Activated CD4-positive, alpha-beta T cell treated with anti-CD3 and anti-CD28 coated beads, Interleukin-2, amount 50 U/mL, for 24 hours (primary cell): Measurements from ENCODE around the gene FNDC3B.
"Not testable (repeated sequence)": the region's sequence is repeated elsewhere in the genome, so short reads cannot be mapped to it uniquely, and the experiment has no call there.

Source experiments
- DNase-seq, 2 donors: peaks; one replicate each; pipeline ENCODE4 v3.0.0-alpha.2; 2020; ENCODE audit warnings: low read depth in 1 of 2, low spot score in 1 of 2

FNDC3B gene

GRCh38 chr3:172229462-172229861 lies 190.1 kb downstream of the FNDC3B start:
- DNase-seq: no peak

- no peak for DNase-seq
Observed at GRCh38 chr3:172231318-172231901, 192.0 kb downstream of the FNDC3B start.

GRCh38 chr3:172232579-172233212 lies 193.3 kb downstream of the FNDC3B start:
- DNase-seq: no peak

DNA sequence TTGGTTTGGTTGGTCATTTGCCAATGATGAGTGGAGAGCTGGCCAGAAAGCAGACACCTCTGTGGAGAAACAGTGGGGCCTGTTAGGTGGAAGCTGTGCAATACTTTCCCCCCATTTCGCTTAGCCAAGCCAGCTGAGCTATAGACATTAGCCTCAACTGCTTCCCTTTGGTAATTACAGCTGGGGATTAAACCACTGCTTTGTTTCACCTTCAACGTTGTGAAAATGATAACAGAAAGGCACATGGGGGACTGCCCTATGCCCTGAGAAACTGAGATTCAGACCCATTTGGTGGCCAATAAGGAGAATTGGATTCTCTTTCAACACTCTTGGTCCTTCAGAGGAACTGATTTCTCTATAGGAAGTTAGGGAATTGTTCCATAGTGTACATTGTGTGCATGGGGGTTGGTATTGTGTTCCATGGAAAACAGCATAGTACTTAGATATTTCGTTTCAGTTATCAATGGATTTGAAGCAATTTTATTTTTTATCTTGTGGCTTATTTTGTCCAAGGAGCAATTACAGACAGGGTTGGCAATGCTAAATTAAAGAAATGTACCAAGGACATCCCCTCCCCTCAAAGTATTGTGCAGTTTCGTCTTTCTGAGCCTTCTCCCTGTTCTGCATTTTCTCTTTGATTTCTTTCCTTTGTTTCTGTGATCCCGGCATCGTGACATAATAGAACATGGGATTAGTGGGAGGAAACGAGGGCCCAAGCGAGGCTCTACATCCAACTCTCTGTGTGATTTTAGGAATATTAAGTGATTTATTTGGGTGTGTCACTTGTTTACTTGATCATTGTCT lies 194.3 kb downstream of the FNDC3B start:
- no peak for DNase-seq

- DNase-seq: no peak
Observed at GRCh38 chr3:172235698-172236097, 196.3 kb downstream of the FNDC3B start.

DNA sequence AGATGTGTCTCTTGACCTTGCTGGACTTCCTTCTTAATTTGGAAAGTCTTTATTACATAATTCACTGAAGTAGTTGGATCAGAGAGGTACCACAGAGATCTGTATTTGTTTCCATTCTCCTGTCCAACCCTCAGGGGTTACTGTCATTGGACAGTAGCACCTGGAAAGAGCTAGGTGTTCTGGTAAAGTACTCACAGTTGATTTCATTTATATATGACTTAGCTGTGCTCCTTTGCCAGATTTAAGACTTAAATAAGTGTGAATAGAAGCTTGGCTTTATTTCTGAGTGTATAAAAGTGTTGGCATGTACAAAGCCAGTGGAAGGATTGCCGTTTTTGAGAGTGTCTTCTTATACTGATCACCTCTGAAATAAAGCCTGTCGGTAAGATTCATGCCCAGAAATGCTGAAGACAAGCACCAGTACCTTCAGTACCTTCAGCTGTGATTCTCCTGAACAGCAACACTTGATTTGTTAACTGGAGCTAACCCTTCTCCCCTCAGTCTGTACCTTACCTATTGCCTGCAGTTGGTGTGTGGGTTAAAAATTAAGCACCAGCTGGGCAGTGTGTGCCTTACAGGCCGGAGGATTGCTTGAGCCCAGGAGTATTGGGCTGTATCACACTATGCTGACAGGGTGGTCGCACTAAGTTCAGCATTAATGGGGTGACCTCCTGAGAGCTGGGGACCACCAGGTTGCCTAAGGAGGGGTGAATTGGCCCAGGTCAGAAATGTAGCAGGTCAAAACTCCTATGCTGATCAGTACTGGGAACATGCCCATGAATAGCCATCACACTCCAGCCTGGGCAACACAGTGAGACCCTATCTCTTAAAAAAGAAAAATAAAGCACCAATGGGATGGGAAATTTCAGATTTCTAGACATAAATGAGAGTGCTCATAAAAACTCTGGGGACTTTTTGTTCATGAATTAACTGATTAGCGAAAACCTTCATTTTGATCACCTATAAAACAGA lies 197.7 kb downstream of the FNDC3B start:
- no peak for DNase-seq

DNA sequence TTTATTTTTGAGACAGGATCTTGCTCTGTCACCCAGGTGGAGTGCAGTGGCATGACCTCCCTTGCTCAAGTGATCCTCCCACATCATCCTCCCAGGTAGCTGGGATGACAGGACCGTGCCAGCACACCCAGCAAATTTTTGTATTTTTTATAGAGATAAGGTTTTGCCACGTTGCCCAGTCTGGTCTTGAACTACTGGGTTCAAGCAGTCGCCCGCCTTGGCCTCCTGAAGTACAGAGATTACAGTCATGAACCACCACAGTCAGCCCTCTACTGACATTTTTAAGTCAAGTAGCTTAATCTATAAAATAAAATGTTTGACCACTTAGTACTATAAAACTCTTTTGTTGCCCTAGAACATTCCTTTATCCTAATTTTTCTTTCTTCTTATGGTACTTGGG lies 198.8 kb downstream of the FNDC3B start:
- no peak for DNase-seq

GRCh38 chr3:172239218-172239790 lies 199.9 kb downstream of the FNDC3B start:
- DNase-seq: no peak

DNA sequence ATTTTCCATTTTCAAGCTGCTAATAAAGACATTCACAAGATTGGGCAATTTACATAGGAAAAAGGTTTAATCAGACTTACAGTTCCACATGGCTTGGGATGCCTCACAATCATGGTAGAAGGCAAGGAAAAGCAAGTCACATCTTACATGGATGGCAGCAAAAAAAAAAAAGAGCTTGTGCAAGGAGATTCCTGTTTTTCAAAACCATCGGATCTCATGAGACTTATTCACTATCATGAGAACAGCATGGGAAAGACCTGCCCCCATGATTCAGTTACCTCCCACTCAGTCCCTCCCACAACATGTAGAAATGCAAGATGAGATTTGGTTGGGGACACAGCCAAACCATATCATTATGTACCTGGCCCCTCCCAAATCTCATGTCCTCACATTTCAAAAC lies 202.0 kb downstream of the FNDC3B start:
- DNase-seq: no peak

GRCh38 chr3:172242471-172242870 lies 203.1 kb downstream of the FNDC3B start:
- DNase-seq: not testable (repeated sequence)

DNA sequence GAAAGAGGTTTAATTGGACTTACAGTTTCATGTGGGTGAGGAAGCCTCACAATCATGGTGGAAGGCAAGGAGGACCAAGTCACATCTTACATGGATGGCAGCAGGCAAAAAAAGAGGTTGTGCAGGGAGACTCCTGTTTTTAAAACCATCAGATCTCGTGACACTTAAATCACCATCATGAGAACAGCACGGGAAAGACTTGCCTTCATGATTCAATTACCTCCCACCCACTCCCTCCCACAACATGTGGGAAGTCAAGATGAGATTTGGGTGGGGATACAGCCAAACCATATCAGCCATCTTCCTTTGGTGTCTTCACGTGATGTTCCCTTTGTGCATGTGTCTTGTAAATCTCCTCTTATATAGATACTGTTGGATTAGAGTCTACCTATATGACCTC lies 204.0 kb downstream of the FNDC3B start:
- DNase-seq: not testable (repeated sequence)

DNA sequence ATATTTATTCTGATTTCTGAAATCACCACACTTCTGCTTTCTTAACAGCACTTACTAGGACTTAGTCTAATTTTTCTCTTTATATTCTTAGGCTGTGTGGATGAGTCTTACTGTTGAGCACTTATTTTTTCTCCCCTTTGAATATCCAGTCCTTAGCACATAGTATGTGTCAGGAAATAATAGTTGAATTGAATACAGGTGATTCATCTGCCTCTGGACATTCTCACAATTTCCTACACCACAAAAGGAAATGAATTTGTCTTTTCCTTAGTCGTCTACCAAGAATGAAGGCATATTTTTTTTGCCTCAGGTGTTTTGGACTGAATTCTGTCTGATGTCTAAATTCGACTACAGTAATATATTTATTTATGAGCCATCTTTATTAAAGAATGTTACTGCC lies 204.6 kb downstream of the FNDC3B start:
- DNase-seq: no peak

DNA sequence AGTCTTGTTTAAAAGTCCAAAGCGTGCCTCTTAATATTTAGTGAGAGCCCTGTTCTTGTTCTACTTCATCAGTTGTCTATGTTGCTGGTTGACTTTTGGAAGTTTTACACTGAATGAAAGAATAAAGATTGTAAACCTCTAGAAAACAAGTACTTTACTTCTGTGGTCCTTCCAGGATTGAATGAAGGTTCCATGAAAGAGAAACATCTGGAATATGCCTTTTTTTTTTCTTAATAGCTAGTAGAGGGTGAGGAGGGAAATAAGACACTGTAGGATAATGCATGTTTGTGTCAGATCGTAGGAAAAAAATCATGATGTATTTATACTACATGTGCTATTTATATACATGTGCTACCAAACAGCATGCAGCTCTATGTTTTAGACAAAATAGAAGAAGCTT lies 205.9 kb downstream of the FNDC3B start:
- no peak for DNase-seq

- no peak for DNase-seq
Observed at GRCh38 chr3:172246107-172246844, 206.9 kb downstream of the FNDC3B start.

GRCh38 chr3:172247525-172248274 lies 208.3 kb downstream of the FNDC3B start:
- no peak for DNase-seq

DNA sequence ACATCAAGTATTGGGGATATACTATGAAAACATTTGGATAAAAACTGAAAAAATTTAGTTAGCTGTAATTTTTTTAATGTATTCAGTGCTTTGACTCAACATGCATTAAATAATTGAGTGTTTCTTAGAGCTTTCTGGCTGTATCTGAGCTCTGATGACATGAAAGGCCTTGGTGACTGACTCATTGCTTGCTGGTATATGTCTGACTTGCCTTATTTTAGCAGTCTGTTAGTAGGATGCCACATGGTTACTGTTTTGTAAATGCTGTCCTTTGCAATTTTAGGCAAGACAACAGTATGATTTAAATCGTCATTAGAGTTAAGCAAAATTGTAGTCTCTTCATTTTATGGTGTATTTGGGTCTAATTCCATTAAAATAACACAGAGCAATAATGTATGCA lies 209.7 kb downstream of the FNDC3B start:
- no peak for DNase-seq

DNA sequence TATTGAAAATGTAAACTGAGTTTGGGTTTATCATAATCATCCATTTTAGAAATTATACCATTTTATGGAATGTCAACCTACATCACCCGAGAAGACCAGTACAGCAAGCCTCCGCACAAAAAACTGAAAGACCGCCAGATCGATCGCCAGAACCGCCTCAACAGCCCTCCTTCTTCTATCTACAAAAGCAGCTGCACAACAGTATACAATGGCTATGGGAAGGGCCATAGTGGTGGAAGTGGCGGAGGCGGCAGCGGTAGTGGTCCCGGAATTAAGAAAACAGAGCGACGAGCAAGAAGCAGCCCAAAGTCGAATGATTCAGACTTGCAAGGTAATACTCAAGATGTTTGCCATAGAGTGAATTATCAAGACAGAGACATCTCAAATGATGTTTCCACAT lies 211.8 kb downstream of the FNDC3B start:
- DNase-seq: no peak

- DNase-seq: no peak
Observed at GRCh38 chr3:172253200-172253599, 213.8 kb downstream of the FNDC3B start.

DNA sequence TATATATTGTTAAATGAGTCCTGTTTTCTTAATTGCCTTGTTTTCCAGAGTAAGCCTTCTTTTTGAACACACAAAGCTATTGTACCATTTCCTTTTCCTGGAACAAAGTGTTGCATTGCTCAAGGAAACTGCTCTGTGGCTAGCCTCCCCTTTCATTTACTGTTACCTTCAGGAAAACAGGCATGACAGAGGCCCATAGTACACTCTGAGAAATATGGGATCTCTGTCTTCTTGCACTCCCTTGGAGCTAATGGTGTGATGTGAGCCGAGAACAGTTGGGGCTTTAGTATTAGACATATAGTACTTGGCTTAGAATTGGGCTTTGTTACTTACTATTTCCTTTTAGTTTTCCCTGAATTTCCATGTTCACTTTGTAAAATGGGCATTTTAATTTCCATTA lies 215.2 kb downstream of the FNDC3B start:
- DNase-seq: no peak
